ENCODE measurements around the gene GVQW3.
"Not testable (repeated sequence)": the region's sequence is repeated elsewhere in the genome, so short reads cannot be mapped to it uniquely, and the experiment has no call there.

The GVQW3 gene

GRCh38 chr11:76388408-76388807 lies 7.3 kb downstream of the GVQW3 start:
- DNase-seq (ENCODE audit: low read depth): no peak

- DNase-seq (ENCODE audit: low read depth): no peak
These were observed 9.9 kb downstream of the GVQW3 start for GRCh38 chr11:76391021-76391420.

- DNase-seq (ENCODE audit: low read depth): no peak
These were observed 10.8 kb downstream of the GVQW3 start for GRCh38 chr11:76391811-76392475.

GRCh38 chr11:76392870-76393269 lies 11.7 kb downstream of the GVQW3 start:
- DNase-seq (ENCODE audit: low read depth): no peak

DNA sequence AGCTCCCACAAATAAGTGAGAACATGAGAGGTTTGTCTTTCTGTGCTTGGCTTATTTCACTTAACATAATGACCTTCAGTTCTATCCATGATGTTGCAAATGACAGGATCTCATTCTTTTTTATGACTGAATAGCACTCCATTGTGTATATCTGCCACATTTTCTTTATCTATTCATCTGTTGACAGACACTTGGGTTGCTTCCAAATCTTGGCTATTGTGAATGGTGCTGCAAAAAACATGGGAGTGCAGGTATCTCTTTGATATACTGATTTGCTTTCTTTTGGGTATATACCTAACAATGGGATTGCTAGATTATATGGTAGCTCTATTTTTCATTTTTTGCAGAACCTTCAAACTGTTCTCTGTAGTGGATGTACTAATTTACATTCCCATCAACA lies 13.3 kb downstream of the GVQW3 start:
- no peak for DNase-seq (ENCODE audit: low read depth)

DNA sequence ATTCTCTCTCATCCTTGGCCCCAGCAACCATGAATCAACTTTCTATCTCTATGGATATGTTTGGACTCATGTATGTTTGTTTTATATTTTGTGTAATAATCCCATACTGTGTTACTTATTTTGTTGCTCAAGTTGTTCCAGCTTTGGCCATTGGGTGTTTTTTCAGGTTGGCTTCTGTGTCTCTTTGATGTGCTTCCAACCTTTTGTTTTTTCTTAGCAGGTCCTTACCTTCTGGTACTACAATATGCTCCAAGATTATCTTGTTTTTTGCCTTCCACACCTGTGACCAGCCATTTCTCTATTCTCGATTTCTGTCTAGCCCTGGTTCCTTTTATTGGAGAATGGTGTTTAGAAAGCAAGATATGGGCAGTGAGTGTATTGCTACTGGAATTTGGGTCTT lies 14.2 kb downstream of the GVQW3 start:
- no peak for DNase-seq (ENCODE audit: low read depth)

GRCh38 chr11:76397383-76397782 lies 16.3 kb downstream of the GVQW3 start:
- no peak for DNase-seq (ENCODE audit: low read depth)

GRCh38 chr11:76400967-76401366 lies 19.8 kb downstream of the GVQW3 start:
- DNase-seq (ENCODE audit: low read depth): no peak

- not testable (repeated sequence) for DNase-seq (ENCODE audit: low read depth)
These were observed 20.4 kb downstream of the GVQW3 start for GRCh38 chr11:76401484-76401883.

GRCh38 chr11:76406359-76406758 lies 25.2 kb downstream of the GVQW3 start:
- no peak for DNase-seq (ENCODE audit: low read depth)

DNA sequence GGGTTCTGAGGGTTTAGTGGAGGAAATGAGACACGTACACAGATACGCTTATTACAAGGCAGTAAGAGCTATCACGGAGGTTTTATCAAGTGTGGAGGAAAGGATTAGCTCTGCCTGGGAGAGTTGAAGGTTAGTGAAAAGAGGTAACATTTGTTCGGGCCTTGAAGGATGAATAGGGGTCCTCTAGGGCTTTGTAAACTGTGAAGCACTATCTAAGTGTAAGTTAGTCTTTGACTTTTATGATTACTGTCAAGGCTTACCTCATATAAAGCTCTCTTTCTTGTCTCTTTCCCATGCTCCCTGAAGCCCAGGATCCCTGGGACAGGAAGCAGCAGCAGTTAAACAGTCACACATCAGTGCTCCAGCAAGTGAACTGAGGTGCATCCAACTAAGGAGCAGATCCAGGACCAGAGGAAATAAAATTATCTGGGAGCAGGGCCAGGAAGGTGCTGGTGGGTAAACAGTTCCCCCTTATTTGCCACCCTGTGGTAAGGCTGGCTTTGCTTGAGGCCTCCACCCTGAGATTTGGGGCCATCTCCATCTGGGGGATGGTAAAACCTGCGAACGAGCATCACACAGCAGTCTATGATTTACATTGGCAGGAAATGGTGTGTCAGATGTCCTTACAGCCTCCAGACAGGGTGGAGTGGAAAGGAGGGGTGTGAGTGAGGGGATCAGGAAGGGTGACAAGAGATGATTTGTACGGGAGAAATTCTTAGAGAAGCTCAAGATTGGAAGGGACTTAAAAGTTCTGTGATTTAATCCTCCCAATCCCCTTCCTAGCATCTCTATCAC lies 27.2 kb downstream of the GVQW3 start:
- no peak for DNase-seq (ENCODE audit: low read depth)

GRCh38 chr11:76410851-76411357 lies 29.8 kb downstream of the GVQW3 start:
- no peak for DNase-seq (ENCODE audit: low read depth)

GRCh38 chr11:76415073-76415472 lies 34.0 kb downstream of the GVQW3 start:
- DNase-seq (ENCODE audit: low read depth): no peak

DNA sequence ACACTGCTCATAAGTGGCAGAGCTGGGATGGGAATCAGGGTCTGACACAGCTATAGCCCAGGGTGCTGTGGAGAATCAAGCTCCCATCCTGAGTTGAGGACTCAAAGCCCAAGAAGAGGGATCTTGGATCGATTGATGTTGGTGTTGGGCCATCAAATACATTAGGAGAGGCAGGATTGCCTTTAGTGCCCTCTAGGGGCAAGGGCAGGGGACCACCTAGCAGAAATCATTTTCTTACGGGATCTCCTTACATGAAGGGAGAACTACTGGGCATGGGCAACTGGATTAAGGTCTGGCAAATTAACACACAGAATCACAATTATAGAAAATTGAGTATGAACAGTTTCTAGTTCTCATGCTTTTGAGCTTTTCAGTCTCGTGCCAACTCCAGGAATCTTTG lies 38.8 kb downstream of the GVQW3 start:
- no peak for DNase-seq (ENCODE audit: low read depth)

GRCh38 chr11:76424379-76424778 lies 43.3 kb downstream of the GVQW3 start:
- no peak for DNase-seq (ENCODE audit: low read depth)

GRCh38 chr11:76424891-76425290 lies 43.8 kb downstream of the GVQW3 start:
- DNase-seq (ENCODE audit: low read depth): no peak

DNA sequence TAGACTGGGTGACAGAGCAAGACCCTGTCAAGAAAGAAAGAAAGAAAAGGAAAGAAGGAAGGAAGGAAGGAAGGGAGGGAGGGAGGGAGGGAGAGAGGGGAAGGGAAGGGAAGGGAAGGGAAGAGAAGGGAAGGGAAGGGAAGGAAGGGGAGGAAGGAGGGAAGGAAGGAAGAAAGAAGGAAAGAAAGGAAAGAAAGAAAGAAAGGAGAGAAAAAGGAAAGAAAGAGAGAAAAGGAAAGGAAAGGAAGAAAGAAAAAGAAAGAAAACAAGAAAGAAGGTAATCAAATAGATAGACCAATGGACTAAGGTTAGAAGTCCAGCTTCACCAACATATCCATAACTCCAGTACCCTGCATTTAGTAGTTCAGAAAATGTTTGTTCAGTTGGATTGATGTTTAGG lies 45.5 kb downstream of the GVQW3 start:
- no peak for DNase-seq (ENCODE audit: low read depth)

DNA sequence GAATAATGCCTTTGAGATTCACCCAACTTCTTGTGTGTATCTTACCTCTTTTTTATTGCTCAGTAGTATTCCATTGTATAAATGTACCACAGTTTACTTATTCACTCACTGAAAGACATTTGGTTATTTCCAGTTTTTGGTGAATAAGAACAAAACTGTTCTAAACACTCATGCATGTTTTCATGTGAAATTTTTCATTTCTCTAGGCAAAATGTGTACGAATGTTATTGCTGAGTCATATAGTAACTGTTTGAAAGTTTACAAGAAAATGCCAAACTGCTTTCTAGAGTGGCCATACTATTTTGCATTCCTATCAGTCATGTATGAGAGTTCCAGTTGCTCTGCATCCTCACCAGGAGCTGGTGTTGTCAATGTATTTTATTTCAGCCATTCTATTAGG lies 54.9 kb downstream of the GVQW3 start:
- DNase-seq (ENCODE audit: low read depth): no peak

DNA sequence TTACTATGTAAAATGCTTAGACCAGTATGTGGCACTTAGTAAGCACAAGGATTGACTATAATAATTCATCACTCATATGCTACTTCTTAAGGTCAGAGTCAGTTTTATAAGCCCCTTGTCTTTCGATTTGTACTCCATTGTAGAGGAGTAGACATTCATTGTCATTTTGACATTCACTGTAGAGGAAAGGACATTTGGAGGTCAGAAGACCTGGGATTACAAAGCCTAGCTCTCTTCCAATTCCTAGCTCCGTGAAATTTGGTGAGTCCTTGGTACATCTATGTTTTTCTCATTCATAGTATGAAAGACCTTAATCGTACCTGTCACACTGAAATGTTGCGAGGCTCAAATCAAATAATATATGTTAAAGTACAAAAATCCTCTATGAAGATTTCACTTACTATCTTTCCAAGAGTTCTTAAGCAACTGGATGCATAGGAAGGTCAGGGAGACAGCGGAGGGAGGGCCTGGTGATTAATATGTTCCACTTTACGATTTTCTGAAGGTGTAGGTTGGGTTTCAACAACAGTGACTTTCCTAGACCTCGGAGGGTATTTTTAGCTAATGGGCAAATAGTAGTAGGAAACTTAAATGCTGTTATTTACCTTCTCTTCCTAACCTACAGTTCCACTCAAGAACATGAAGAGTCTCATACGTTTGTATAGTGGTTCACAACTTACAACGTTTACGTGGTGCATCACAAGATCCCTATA lies 62.3 kb downstream of the GVQW3 start:
- DNase-seq (ENCODE audit: low read depth): no peak

GRCh38 chr11:76444065-76444383 lies 62.9 kb downstream of the GVQW3 start:
- no peak for DNase-seq (ENCODE audit: low read depth)

DNA sequence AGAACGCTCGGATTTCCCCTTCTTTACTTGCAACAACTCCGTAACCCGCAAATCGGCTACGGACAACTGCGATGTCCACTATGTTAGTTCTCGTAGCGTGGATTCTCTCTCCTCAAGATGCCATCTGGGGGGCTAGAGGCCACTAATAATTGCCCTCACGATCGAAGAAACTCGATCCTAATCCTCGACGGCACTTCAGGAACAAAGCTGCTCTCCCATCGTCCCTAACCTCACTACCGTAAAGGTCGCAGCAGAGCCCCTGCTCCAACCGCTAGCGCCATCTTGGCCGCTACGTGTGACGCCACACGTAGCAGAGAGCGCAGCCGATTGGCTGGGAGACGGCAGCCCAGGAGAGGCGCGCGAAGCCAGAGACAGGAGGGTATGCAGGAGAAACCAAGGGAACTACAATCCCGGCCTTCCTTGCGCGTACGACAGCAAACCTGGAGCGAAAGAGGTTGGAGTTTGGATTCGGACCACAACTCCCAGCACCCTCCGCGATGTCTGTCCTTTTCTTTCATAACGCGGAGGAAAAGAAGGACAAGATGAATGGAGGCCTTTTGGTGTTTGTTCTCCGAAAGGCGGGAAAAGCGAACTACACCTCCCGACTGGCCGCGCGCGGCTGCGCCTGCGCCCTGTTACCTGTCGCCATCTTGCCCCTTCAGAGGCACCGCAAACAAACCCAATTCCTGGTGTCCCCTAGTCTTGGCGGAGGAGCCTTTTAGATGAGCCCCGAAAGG lies 63.4 kb downstream of the GVQW3 start, which contains the start of gene EMSY:
Gene EMSY, plus strand, starts transcription at position 635 of the 737 bp plus-strand sequence. CDS start 1,921 bp downstream, outside the sequence.
- DNase-seq (ENCODE audit: low read depth): peak; percentile 87
